Thymus (tissue), 11 donors: ENCODE results near the gene DISP2. TPM values are rescaled to one million over a fixed set of nuclear protein-coding genes. Genes with fewer than 3 reads are reported as not detected.
A peak's percentile ranks its signal among the peaks of the same experiment; 100 is the strongest.

Experiments used
- DNase-seq, 9 donors: peaks; one replicate each; pipeline ENCODE4 v3.0.0-alpha.2; 2013; ENCODE audit warnings: low spot score in 9 of 9, low read depth in 6 of 9, missing footprints in 1 of 9
- H3K27ac ChIP-seq, 2 donors: one replicate each; pipeline ENCODE4 v1.5.1; 2013; ENCODE audit warnings: control low read depth in 1 of 2, low read depth in 1 of 2, low read length in 1 of 2, mild to moderate bottlenecking in 1 of 2, moderate library complexity in 1 of 2
- H3K27me3 ChIP-seq, 2 donors: one replicate each; pipeline ENCODE4 v1.5.1; 2013; ENCODE audit warnings: low read length in 1 of 2; ENCODE audit not compliant: control insufficient read depth in 2 of 2, insufficient read depth in 1 of 2
- H3K36me3 ChIP-seq, 2 donors: one replicate each; pipeline ENCODE4 v1.5.1; 2013; ENCODE audit warnings: low read length in 1 of 2, mild to moderate bottlenecking in 1 of 2, moderate library complexity in 1 of 2; ENCODE audit not compliant: control insufficient read depth in 2 of 2, insufficient read depth in 2 of 2
- H3K4me1 ChIP-seq, 2 donors: one replicate each; pipeline ENCODE4 v1.5.1; 2013; ENCODE audit warnings: low read length in 2 of 2; ENCODE audit not compliant: control insufficient read depth in 2 of 2, insufficient read depth in 2 of 2
- H3K4me3 ChIP-seq, 2 donors: one replicate each; pipeline ENCODE4 v1.5.1; 2013; ENCODE audit warnings: low read length in 2 of 2, control low read depth in 1 of 2, mild to moderate bottlenecking in 1 of 2
- H3K9me3 ChIP-seq, 2 donors: one replicate each; pipeline ENCODE4 v1.5.1; 2013; ENCODE audit warnings: low read length in 1 of 2, mild to moderate bottlenecking in 1 of 2; ENCODE audit not compliant: control insufficient read depth in 2 of 2, insufficient read depth in 1 of 2
- WGBS: extraction: QIAGEN DNeasy Blood & Tissue Kit; methylation state at CpG from one replicate; pipeline ENCODE4 v1.1.7; 2013; 5-methylcytosine and 5-hydroxymethylcytosine counted together
- polyA plus RNA-seq: library from polyadenylated mRNA; stranded (reverse); fragments of 200-250 nt; gene quantifications from one replicate; pipeline ENCODE4 v1.2.3, GENCODE V29; 2013
- total RNA-seq: library from RNA; stranded (reverse); fragments of 120-200 nt; gene quantifications from one replicate; pipeline ENCODE4 v1.2.4, GENCODE V29; 2013
- donor health status: healthy.

The DISP2 gene
- total and polyA plus RNA-seq, 2 donors = 0.19 to 0.55 TPM

DNA sequence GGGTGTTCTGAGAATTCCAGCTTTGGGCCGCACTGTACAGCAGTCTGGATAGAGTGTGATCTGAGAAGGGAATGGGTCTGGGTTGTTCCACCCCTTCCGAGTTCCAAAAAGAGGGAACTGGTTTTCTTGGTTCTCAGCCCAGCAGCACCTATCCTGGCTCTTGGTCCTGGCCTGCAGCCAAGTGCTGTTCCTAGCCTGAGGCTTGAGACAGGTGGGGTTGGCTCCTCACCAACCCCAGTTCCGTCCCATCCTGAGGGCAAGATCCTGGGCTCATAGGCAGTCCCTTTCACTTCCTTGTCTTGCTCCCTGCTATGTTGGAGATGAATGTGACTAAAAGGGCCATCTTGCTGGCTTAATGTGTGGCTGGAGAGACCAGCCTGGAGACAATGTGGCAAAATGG, 62.8 kb downstream of the DISP2 start:
- H3K27me3 ChIP-seq = peaks cover 0 to 5% of the 10 kb centered on the region in 2 donors
- no peak for DNase-seq
- 88% methylated on average over 3 of the region's 3 CpGs for WGBS
- H3K4me1 ChIP-seq = peaks cover 0 to 5% of the 10 kb centered on the region in 2 donors
- no peak overlapping the region for H3K27ac ChIP-seq
- H3K4me3 ChIP-seq = no peak overlapping the region
- H3K9me3 ChIP-seq = no peaks in the 10 kb centered on the region
- H3K36me3 ChIP-seq = peaks cover 21 to 24% of the 10 kb centered on the region in 2 donors

DNA sequence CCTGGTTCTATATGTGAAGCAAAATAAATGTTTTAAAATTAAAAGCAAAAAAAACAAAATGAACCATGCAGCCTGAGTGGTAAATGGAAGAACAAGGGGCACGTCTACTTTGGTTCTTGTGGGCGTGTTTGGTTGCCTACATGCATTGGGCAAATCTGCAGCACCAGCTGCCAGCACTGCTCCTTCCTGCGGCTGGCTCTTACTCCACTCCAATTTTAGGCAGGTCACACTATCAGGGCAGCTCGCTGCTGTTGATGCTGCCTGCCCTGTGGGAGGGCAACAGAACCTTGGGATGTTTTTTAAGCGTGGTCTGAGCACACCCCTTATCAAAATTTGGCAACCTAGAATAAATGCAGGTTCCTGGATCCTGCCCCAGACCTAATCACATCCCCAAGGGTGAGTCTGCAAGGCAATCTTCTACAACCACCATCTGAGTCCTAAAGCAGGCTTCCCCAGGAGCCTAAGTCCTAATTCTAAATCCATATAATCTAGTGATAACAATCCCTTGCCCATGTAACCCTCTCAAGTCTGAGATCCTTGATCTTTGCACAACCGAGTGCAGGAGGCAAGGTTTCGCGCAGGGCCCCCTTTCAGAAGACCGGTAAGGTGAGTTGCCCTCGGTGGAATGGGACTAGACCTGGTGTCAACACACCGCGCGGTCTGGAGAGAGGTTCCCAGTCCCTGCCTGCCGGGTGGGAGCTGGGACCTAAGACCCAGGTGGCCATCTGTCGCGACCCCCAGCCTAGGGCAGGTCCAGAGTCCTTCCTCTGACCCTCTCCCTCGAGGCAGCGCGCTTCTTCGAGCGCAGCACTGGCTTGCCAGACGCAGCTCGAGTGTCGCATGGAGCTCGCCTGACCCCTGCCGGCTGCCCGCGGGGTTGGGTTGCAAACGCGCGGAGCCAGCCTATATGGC, 63.5 kb downstream of the DISP2 start:
- Histone ChIP-seq H3K27me3 (peaks cover 0 to 5% of the 10 kb centered on the region in 2 donors), H3K4me3 (no peak overlapping the region), H3K9me3 (no peaks in the 10 kb centered on the region), H3K27ac (no peak overlapping the region), H3K36me3 (peaks cover 15 to 17% of the 10 kb centered on the region in 2 donors), H3K4me1 (peaks cover 0 to 5% of the 10 kb centered on the region in 2 donors)
- WGBS = 25% methylated on average over 31 of the region's 31 CpGs
- peak in 5 of 9 donors; percentile 47 to 80 (median 73) for DNase-seq

DNA sequence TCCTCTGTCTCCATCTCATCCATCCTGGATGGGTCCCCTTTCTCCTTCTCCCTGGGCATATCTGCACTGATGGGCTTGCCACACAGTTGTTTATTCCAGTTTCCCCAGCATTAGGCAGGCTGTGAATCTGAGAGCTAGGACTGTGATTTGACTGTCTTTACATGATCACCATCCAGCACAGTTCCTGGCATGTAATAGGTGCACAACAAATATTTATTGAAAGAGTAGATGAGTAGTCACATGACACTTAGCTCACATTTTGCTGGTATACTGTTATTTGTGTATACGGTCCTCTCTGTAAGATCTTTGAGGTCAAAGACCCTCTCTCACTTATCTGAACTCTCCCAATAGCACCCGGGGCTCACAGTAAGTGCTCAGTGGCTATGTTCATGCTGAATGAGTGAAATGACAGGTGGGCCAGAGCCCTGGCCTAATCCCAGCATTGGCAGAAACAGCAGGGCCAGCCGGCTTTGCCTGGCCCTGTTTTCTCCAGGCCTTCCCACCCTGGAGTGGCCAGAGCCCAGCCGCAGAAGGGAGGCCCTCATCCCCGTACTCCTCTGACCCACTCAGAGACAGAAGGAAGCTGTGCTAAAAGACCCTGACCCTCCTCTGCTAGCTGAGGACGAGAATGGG, 66.6 kb downstream of the DISP2 start:
- Histone ChIP-seq H3K4me3 (no peak overlapping the region), H3K27me3 (peaks cover 0 to 5% of the 10 kb centered on the region in 2 donors), H3K27ac (no peak overlapping the region), H3K9me3 (no peaks in the 10 kb centered on the region), H3K4me1 (peaks cover 0 to 5% of the 10 kb centered on the region in 2 donors), H3K36me3 (no peaks in the 10 kb centered on the region)
- no peak for DNase-seq
- 97% methylated on average over 6 of the region's 6 CpGs for WGBS

DNA sequence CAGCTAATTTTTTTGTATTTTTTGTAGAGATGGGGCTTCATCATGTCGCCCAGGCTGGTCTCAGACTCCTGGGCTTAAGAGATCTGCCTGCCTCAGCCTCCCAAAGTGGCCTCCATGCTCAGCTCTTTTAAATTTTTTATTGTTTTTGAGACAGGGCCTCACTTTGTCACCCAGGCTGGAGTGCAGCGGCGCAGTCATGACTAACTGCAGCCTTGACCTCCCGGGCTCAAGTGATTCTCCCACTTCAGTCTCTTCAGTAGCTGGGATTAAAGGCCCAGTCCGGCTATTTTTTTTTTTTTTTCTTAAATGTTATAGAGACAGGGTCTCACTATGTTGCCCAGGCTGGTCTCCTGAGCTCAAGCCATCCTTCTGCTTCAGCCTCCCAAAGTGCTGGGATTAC, 67.7 kb downstream of the DISP2 start:
- H3K4me1 ChIP-seq = peaks cover 0 to 5% of the 10 kb centered on the region in 2 donors
- no peaks in the 10 kb centered on the region for H3K36me3 ChIP-seq
- no peak for DNase-seq
- no peaks in the 10 kb centered on the region for H3K9me3 ChIP-seq
- H3K27me3 ChIP-seq = peaks cover 0 to 10% of the 10 kb centered on the region in 2 donors
- WGBS = over 99% methylated on average over 5 of the region's 5 CpGs
- no peak overlapping the region for H3K27ac ChIP-seq
- H3K4me3 ChIP-seq = no peak overlapping the region

DNA sequence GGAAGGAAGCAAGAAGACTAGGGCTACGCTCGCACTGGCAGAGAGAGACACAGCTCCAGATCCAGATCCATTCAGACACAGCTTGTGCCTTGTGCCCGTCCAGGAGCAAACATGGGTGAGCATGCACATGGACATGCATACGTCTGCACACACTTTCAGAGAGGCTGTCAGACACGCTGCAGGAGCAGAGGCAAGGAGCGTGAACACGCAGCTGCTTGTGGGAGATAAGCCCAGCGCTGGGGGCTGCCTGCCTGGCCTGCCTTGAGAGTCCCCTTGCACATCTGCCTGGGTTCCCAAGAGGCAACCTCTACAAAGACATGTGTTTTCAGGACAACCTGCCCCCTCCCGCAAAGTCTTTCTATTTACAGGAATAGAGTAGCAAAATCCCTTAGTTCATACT, 69.2 kb downstream of the DISP2 start:
- no peak overlapping the region for H3K27ac ChIP-seq
- 95% methylated on average over 9 of the region's 9 CpGs for WGBS
- no peak overlapping the region for H3K4me3 ChIP-seq
- peaks cover 0 to 5% of the 10 kb centered on the region in 2 donors for H3K27me3 ChIP-seq
- no peak for DNase-seq
- H3K4me1 ChIP-seq = no peaks in the 10 kb centered on the region
- H3K36me3 ChIP-seq = no peaks in the 10 kb centered on the region
- no peaks in the 10 kb centered on the region for H3K9me3 ChIP-seq

DNA sequence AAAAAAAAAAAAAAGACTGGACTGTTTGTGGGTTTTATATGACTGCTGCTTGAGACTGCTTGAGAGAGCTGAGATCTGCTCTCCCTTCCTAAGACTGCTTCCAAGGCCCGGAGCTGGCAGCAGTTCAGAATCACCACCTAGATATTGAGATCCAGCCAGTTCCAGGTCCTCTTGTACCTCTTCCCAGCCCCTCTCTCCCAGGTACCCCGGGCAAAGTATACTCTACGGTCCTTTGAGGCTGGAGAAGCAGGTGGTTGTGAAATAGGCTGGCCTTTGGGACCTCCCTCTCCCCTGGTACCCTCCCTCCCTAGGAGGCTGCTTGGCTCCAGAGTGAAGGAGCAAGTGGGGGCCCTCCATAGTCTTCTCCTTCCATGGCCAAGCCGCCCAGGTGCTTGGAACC, 70.2 kb downstream of the DISP2 start:
- WGBS = 93% methylated on average over 4 of the region's 4 CpGs

More for the DNA sequence above, 70.2 kb downstream of the DISP2 start:
- H3K4me3 ChIP-seq = no peak overlapping the region
- H3K36me3 ChIP-seq = no peaks in the 10 kb centered on the region
- H3K9me3 ChIP-seq = no peaks in the 10 kb centered on the region
- peaks cover 0 to 5% of the 10 kb centered on the region in 2 donors for H3K27me3 ChIP-seq
- DNase-seq = no peak
- no peak overlapping the region for H3K27ac ChIP-seq
- no peaks in the 10 kb centered on the region for H3K4me1 ChIP-seq

Other genes starting within 250 kb of the DISP2 start
- gene BMF, start 249.3 kb upstream of the DISP2 start, total RNA-seq = 28.5 TPM
- 70.4 TPM for gene BMF, start 249.3 kb upstream of the DISP2 start, polyA plus RNA-seq
- gene BUB1B, start 197.2 kb upstream of the DISP2 start, total RNA-seq = 48.3 TPM
- 7.3 TPM for gene BUB1B, start 197.2 kb upstream of the DISP2 start, polyA plus RNA-seq
- gene PAK6, start 119.2 kb upstream of the DISP2 start, total RNA-seq = 0.38 TPM
- 1.3 TPM for gene PAK6, start 119.2 kb upstream of the DISP2 start, polyA plus RNA-seq
- not detected for gene ANKRD63, start 75.2 kb upstream of the DISP2 start, total RNA-seq
- gene ANKRD63, start 75.2 kb upstream of the DISP2 start, polyA plus RNA-seq = not detected
- gene PLCB2, start 50.3 kb upstream of the DISP2 start, total RNA-seq = 26.5 TPM
- 125 TPM for gene PLCB2, start 50.3 kb upstream of the DISP2 start, polyA plus RNA-seq
- gene INAFM2, start 34.5 kb upstream of the DISP2 start, total RNA-seq = 10.1 TPM
- 12.8 TPM for gene INAFM2, start 34.5 kb upstream of the DISP2 start, polyA plus RNA-seq
- 0.28 TPM for gene CCDC9B, start 17.3 kb upstream of the DISP2 start, total RNA-seq
- 3.6 TPM for gene CCDC9B, start 17.3 kb upstream of the DISP2 start, polyA plus RNA-seq
- gene PHGR1, start 7.2 kb upstream of the DISP2 start, total RNA-seq = 0.14 TPM
- gene PHGR1, start 7.2 kb upstream of the DISP2 start, polyA plus RNA-seq = 4.5 TPM
- 44.4 TPM for gene KNSTRN, start 24.5 kb downstream of the DISP2 start, total RNA-seq
- gene KNSTRN, start 24.5 kb downstream of the DISP2 start, polyA plus RNA-seq = 12.5 TPM
- 18.8 TPM for gene IVD, start 47.6 kb downstream of the DISP2 start, total RNA-seq
- 28.3 TPM for gene IVD, start 47.6 kb downstream of the DISP2 start, polyA plus RNA-seq
- gene BAHD1, start 82.7 kb downstream of the DISP2 start, total RNA-seq = 9.4 TPM
- gene BAHD1, start 82.7 kb downstream of the DISP2 start, polyA plus RNA-seq = 19.1 TPM
- 5.1 TPM for gene CHST14, start 112.8 kb downstream of the DISP2 start, total RNA-seq
- gene CHST14, start 112.8 kb downstream of the DISP2 start, polyA plus RNA-seq = 11.9 TPM
- gene CCDC32, start 206.8 kb downstream of the DISP2 start, total RNA-seq = 21.2 TPM
- 39.2 TPM for gene CCDC32, start 206.8 kb downstream of the DISP2 start, polyA plus RNA-seq
- gene RPUSD2, start 211.1 kb downstream of the DISP2 start, total RNA-seq = 10.7 TPM
- 15.2 TPM for gene RPUSD2, start 211.1 kb downstream of the DISP2 start, polyA plus RNA-seq
- gene KNL1, start 236.0 kb downstream of the DISP2 start, total RNA-seq = 25.8 TPM
- gene KNL1, start 236.0 kb downstream of the DISP2 start, polyA plus RNA-seq = 2.4 TPM